AG04449 (cell line): ENCODE results near the gene P3H3.

Experiments
- CTCF ChIA-PET: fragments of 350-600 bp; formaldehyde crosslinking; extraction: SDS; loops from one replicate; lab custom pipeline; 2021; ENCODE audit warnings: antibody characterized with exemption; lab: Yijun Ruan, JAX
- POLR2A ChIA-PET: fragments of 400-600, 350-600 bp; formaldehyde crosslinking; extraction: SDS; loops from one replicate; lab custom pipeline; 2020; ENCODE audit warnings: antibody characterized with exemption, inconsistent platforms; lab: Yijun Ruan, JAX
- DNase-seq: peaks from one replicate; pipeline ENCODE4 v3.0.0-alpha.2; 2010; ENCODE audit warnings: low read depth, low spot score
- H3K4me3 ChIP-seq: 2 replicates; pipeline ENCODE4 v1.5.1; 2011; ENCODE audit warnings: low read depth, mild to moderate bottlenecking, control low read depth, low read length
- CTCF ChIP-seq: IDR thresholded peaks from one replicate; pipeline ENCODE4 v1.5.1; 2011; ENCODE audit warnings: mild to moderate bottlenecking, moderate library complexity, low read length, control low read depth, inconsistent platforms; ENCODE audit not compliant: insufficient read depth; ENCODE audit errors: missing control alignments

P3H3 gene

GRCh38 chr12:6787309-6787708 lies 40.9 kb upstream of the P3H3 start:
- ChIA-PET CTCF (interaction anchor here (0.8 to 11.3 kb wide), 8 partner anchors 8 to 38 kb away, joined by 3 to 60 read pairs (median 6); partner anchors contain the start of genes MLF2 and PTMS), POLR2A (interaction anchor here (1.2 kb wide), 1 partner anchor 64 kb away, joined by 3 read pairs; the partner anchor contains the start of gene COPS7A)
- no peak overlapping the region for H3K4me3 ChIP-seq
- DNase-seq: no peak
- TF ChIP-seq CTCF: no peak

GRCh38 chr12:6788972-6789924 lies 39.0 kb upstream of the P3H3 start, which contains the start of gene CD4:
Gene CD4 (plus strand): TSS chr12:6789528. CDS start chr12:6800139, 10,611 bp downstream.
- DNase-seq: no peak
- ChIA-PET POLR2A (no interaction called here), CTCF (interaction anchor here (0.6 to 11.3 kb wide), 7 partner anchors 11 to 170 kb away, joined by 3 to 60 read pairs (median 5); partner anchors contain the start of genes MLF2 and PTMS)
- no peak for TF ChIP-seq CTCF
- H3K4me3 ChIP-seq: no peak within 1 kb of the TSS

- ChIA-PET POLR2A (no interaction called here), CTCF (interaction anchor here (1.3 to 5.3 kb wide), 3 partner anchors 20 to 37 kb away, joined by 5 to 38 read pairs (median 14); partner anchors contain the start of gene MLF2)
- DNase-seq: no peak
- TF ChIP-seq CTCF: no peak
- H3K4me3 ChIP-seq: no peak overlapping the region
Measured at GRCh38 chr12:6790496-6791150, 37.6 kb upstream of the P3H3 start.

GRCh38 chr12:6791931-6792520 lies 36.2 kb upstream of the P3H3 start:
- no peak for DNase-seq
- no peak for TF ChIP-seq CTCF
- ChIA-PET POLR2A (interaction anchor here (1.0 to 1.9 kb wide), 3 partner anchors 26 to 39 kb away, joined by 3 to 6 read pairs (median 4); partner anchors contain the start of genes MLF2, P3H3 and PTMS), CTCF (interaction anchor here (0.7 to 2.3 kb wide), 11 partner anchors 9 to 58 kb away, joined by 3 to 14 read pairs (median 4); partner anchors contain the start of genes MLF2 and PTMS)
- H3K4me3 ChIP-seq: no peak overlapping the region

GRCh38 chr12:6792522-6793201 lies 35.5 kb upstream of the P3H3 start:
- no peak for TF ChIP-seq CTCF
- no peak for DNase-seq
- POLR2A ChIA-PET: interaction anchor here (1.0 to 1.9 kb wide), 3 partner anchors 27 to 40 kb away, joined by 3 to 6 read pairs (median 4); partner anchors contain the start of genes MLF2, P3H3 and PTMS
- peak overlapping the region; percentile 6; the same call in 1 of the 2 replicates for H3K4me3 ChIP-seq
- CTCF ChIA-PET: interaction anchor here (0.7 to 2.3 kb wide), 13 partner anchors 9 to 58 kb away, joined by 3 to 14 read pairs (median 4); partner anchors contain the start of genes MLF2 and PTMS
